ENCODE data around the gene TCP1. TPM values are rescaled to one million over a fixed set of nuclear protein-coding genes. Genes with fewer than 3 reads are reported as not detected.
A peak's percentile ranks its signal among the peaks of the same experiment; 100 is the strongest.

TCP1 gene
- 375 and 406 TPM in 2 replicates for total RNA-seq (2014; rRNA removed; shearing (Covaris generic))

DNA sequence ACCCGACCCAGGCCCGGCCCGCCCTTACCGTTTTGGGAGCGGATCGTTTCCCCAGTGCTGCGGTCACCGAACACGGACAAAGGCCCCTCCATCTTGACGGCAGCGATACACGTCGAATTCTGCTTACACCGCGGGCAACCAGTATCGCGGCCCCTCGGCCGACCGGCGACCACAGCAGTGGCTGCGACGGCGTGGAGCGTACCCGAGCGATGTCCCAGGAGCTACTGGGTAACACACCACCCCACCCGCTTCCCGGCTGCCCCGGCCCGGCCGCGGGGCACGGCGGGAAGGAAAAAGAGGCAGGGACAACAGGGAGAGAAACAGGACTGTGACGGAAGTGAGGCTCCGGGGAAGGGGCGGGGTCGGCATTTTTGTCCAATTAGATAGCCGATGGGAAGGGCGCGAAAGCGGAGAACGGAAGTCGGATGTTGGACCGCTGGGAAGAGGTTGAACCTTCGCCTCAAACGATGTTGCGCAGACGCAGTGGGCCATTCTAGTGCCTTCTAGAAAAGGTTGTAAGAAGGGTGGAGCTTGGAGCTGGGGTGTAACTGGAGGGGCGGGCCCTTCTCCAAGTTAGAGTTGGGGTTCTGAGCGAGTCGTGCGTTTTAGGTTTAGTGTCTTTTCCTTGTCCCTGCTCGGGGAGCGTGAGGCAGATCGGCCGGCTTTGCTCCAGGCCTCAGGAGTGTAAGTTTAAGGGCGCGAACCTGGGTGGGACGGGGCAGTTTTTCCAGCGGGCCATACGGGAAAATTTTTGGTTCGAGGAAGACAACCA, at the start of gene TCP1:
TSS of gene TCP1 (minus strand) at position 226 of the 772 bp plus-strand sequence. CDS start at position 92, 134 bp downstream.
- Histone ChIP-seq H3K4me3 (ENCODE audit: insufficient read depth, low read depth, low read length) (peak within 1 kb of the TSS; percentile 99), H3K27me3 (ENCODE audit: control insufficient read depth, insufficient read depth, low read length) (no peaks in the 10 kb centered on the region), H3K36me3 (replicated peaks; ENCODE audit: control insufficient read depth, insufficient read depth, low read length) (peaks cover 25% of the 10 kb centered on the region)
- peak; percentile 96 for DNase-seq

DNA sequence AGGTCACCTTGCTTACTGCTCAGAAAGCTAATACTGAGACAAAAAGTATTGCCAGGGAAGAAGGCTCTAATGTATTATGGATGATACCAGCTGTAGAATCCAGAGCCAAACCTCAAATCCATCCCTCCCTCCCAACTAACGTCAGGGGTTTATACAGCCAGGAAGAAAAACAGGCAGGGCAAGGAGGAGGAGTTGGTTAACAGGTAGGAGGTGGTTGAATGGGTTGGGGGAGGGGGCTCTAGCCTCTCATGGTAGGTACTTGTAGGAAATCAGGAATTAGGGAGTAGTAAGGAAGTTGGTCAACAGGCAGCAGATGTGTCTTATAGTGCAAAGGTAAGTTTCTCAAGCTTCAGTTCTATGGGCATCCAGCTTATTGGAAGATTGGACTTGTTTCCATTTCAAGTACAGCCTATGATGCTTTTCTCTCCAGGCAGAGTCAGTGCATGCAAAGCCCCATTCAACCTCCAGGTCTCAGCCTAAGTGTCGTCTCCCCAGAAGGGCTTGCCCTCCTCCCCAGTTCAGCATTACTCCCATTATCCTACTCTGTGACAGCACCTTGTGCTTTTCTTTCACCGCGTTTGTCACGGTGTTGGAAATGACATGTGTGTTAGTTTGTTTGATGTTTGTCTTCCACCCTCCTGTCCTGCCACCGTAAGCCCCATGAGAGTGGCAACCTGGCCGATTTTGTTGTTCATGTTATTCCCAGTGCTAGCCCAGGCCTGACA, 48.8 kb upstream of the TCP1 start:
- no peaks in the 10 kb centered on the region for H3K27me3 ChIP-seq (ENCODE audit: control insufficient read depth, insufficient read depth, low read length)
- no peak overlapping the region for H3K4me3 ChIP-seq (ENCODE audit: insufficient read depth, low read depth, low read length)
- DNase-seq = peak; percentile 77
- H3K36me3 ChIP-seq (replicated peaks; ENCODE audit: control insufficient read depth, insufficient read depth, low read length) = no peaks in the 10 kb centered on the region

DNA sequence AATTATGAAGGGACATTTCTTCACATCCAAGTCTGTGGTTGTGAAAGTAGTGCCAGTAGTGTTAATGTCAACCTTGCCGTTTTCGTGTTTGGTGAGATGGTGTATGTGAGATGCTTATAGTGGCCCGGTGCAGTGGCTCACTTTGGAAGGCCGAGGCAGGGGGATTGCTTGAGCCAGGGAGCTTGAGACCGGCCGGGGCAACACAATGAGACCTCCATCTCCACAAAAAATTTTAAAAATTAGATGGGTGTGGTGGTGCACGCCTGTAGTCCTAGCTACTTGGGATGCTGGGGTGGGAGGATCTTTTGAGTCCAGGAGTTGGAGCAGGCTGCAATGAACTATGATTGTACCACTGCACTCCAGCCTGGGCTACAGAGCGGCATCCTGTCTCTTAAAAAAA, 48.1 kb upstream of the TCP1 start:
- Histone ChIP-seq H3K27me3 (ENCODE audit: control insufficient read depth, insufficient read depth, low read length) (no peaks in the 10 kb centered on the region), H3K36me3 (replicated peaks; ENCODE audit: control insufficient read depth, insufficient read depth, low read length) (no peaks in the 10 kb centered on the region), H3K4me3 (ENCODE audit: insufficient read depth, low read depth, low read length) (no peak overlapping the region)
- DNase-seq = no peak

DNA sequence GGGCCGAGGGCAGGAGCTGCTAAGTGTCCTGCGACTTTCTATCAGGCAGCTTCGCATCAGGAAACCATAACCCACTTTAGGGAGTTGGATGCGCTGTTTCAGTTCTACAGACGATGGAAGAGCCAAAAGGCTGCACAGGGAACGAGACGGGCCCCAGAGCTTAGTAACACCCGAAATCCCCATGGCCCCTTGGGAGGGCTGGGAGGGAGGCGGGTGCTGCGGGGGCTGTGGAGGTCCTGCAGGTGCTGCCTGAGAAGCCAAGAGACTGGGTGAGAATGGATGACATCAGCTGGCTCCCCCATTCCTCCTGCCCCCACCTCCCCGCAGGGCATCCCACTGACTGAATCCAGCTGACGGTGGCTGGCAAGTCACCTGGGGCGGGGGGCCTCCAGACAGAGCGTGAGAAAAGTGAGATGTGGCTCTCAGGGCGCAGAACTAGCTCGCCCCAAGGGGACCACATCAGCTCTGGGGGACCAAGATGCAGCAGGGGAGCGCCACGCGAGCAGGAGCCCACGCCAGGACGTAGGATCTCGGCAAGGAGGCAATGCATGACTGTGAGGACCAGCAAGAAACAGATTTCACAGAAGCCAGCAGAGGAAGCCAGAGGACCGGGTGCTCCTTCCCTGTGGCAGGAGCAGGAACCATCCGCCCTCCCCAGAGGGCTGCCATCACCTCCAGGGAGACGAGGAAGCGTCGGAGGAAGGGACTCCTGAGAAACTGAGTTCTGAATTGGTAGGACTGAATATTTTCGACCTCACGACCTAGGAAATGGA, 47.5 kb upstream of the TCP1 start:
- Histone ChIP-seq H3K36me3 (replicated peaks; ENCODE audit: control insufficient read depth, insufficient read depth, low read length) (no peaks in the 10 kb centered on the region), H3K27me3 (ENCODE audit: control insufficient read depth, insufficient read depth, low read length) (no peaks in the 10 kb centered on the region), H3K4me3 (ENCODE audit: insufficient read depth, low read depth, low read length) (no peak overlapping the region)
- DNase-seq = peak; percentile 50

DNA sequence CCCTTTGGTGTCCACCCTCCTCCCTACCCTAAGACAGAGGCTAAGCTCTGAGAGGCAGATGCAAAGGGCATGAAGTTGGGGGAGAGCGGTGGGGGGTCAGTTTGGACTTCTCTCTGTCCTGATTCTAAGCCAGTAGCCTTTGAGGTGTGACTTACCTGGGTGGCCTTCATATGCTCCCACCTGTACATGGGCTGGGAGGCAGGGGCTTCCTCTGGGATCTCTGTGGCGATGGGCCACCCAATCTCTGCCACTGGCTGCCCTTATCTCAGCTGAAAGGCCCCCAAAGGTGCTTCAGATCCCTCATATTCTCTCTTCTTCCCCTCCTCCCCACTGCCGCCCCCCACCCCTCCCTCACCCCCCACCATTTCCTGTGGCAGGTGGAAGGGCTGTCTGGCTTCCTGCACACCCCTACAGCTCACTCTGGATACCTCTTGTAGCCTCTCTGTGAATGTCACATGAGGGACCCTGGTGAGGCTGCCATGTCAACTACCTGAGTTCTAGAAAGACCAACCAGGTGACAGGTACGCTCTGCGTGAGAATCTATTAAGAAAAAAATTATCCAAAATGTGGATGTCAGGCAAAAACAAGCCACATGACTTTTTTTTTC, 44.7 kb upstream of the TCP1 start:
- H3K4me3 ChIP-seq (ENCODE audit: insufficient read depth, low read depth, low read length) = no peak overlapping the region
- H3K27me3 ChIP-seq (ENCODE audit: control insufficient read depth, insufficient read depth, low read length) = no peaks in the 10 kb centered on the region
- DNase-seq = peak; percentile 25
- no peaks in the 10 kb centered on the region for H3K36me3 ChIP-seq (replicated peaks; ENCODE audit: control insufficient read depth, insufficient read depth, low read length)

DNA sequence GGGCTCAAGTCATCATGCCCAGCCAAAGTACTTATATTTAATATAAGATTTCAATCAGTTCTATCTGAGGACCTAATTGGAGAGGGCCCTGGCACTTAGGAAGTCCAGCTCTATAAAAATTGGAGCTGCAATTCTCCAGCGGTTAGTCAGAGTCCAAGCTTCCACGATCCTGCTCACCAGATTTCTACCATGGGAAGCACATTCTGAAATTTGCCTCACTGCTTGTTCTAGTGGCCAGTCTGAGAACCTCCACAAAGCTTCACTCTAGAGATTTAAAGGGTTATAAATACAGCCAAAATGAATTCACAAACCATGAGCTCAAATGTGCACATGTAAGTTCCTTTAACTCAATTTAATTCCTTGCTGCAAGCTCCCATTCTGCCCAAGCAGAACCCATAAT, 44.2 kb upstream of the TCP1 start:
- H3K4me3 ChIP-seq (ENCODE audit: insufficient read depth, low read depth, low read length) = no peak overlapping the region
- H3K27me3 ChIP-seq (ENCODE audit: control insufficient read depth, insufficient read depth, low read length) = no peaks in the 10 kb centered on the region
- H3K36me3 ChIP-seq (replicated peaks; ENCODE audit: control insufficient read depth, insufficient read depth, low read length) = no peaks in the 10 kb centered on the region
- no peak for DNase-seq

DNA sequence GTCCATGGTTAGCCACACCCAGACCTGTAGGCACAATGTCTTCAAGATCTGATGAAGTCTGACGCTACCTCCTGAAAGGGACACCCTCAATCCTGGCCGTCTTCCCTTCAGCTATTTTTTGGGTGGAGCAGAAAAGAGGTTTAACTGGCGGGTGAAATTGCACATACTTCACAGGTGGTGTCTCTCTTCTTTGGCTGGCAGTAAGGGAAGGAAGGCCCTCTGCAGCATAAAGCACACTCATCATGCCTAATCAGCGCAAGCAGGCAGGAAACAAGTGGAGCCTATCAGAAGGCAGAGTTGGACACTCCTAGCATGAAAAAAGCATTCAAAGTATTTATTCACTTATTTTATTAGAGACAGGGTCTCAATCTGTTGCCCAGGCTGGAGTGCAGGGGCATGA, 43.5 kb upstream of the TCP1 start:
- Histone ChIP-seq H3K36me3 (replicated peaks; ENCODE audit: control insufficient read depth, insufficient read depth, low read length) (no peaks in the 10 kb centered on the region), H3K4me3 (ENCODE audit: insufficient read depth, low read depth, low read length) (no peak overlapping the region), H3K27me3 (ENCODE audit: control insufficient read depth, insufficient read depth, low read length) (no peaks in the 10 kb centered on the region)
- no peak for DNase-seq

DNA sequence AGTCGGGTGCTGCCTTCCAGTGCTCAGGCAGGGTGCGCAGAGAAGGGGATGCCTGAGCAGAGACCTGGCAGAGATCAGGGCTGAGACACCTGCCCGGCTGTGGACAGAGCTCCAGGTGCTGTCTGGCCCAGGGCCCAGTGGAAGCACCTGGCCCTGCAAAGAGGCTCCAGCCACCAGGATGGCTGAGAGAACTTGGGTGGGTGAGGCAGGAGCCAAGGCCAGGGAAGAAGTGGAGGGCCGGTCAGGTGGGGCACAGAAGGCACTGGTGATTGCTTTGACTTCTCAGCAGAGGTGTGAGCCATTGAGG, 41.9 kb upstream of the TCP1 start:
- no peaks in the 10 kb centered on the region for H3K27me3 ChIP-seq (ENCODE audit: control insufficient read depth, insufficient read depth, low read length)
- no peak for DNase-seq
- no peaks in the 10 kb centered on the region for H3K36me3 ChIP-seq (replicated peaks; ENCODE audit: control insufficient read depth, insufficient read depth, low read length)
- no peak overlapping the region for H3K4me3 ChIP-seq (ENCODE audit: insufficient read depth, low read depth, low read length)

DNA sequence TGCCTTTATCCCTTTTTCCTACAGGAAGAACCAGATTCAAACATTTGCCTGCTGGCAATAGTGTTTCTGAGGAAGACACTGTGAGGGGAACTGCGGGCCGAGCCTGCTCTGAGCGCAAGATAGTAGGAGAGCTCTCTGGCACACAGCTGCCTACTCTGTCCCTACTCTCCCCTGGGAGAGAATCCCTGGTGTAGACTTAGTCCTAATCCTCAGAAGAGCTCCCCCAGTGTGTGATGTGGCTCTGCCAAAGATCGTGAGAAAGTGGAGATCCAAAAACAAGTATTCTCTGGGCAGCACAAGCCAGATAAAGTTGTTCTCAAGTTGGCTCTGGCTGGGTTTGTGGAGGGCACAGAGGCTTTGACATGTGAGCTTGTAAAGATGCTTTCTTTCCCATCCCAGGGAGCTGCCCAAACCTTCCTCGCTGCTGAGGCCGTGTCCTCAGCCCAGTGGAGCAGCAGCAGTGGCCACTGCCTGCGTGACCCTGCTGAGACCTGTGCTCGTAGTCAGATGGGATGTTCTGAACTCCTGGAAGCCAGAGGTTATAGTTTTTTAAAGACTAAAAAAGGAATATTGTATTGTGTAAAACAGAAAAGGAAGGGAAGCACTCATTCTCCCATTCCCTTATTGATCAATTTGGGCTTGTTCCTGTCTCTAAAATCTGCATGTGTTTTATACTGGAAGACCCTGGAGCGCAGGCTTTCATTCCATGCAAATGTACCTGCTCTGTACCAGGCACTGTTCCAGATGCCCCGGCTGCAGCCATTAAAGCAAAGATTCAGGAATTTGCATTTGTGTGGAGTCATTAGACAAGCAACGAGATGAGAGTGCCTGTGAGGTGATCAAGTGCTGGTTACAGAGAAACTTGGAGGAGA, 41.3 kb upstream of the TCP1 start:
- Histone ChIP-seq H3K36me3 (replicated peaks; ENCODE audit: control insufficient read depth, insufficient read depth, low read length) (no peaks in the 10 kb centered on the region), H3K4me3 (ENCODE audit: insufficient read depth, low read depth, low read length) (no peak overlapping the region), H3K27me3 (ENCODE audit: control insufficient read depth, insufficient read depth, low read length) (no peaks in the 10 kb centered on the region)
- peak; percentile 48 for DNase-seq

DNA sequence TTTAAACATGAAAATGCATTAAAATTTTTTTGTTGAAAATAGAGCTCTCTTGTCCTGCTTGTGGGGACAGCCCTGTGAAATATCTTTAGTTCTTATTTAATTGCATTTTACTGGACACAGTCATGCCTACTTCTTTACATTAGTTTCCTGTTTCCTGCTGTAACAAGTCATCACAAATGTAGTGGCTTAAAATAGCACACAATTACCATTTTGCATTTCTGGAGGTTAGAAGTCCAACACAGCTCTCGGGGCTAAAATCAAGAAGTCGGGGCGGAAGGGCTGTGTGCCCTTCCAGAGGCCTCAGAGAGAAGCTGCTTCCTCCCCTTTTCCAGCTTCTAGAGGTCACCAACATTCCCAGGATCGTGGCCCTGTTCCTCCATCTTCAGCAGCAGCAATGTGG, 40.1 kb upstream of the TCP1 start:
- H3K36me3 ChIP-seq (replicated peaks; ENCODE audit: control insufficient read depth, insufficient read depth, low read length) = no peaks in the 10 kb centered on the region
- H3K4me3 ChIP-seq (ENCODE audit: insufficient read depth, low read depth, low read length) = no peak overlapping the region
- no peaks in the 10 kb centered on the region for H3K27me3 ChIP-seq (ENCODE audit: control insufficient read depth, insufficient read depth, low read length)
- DNase-seq = no peak

DNA sequence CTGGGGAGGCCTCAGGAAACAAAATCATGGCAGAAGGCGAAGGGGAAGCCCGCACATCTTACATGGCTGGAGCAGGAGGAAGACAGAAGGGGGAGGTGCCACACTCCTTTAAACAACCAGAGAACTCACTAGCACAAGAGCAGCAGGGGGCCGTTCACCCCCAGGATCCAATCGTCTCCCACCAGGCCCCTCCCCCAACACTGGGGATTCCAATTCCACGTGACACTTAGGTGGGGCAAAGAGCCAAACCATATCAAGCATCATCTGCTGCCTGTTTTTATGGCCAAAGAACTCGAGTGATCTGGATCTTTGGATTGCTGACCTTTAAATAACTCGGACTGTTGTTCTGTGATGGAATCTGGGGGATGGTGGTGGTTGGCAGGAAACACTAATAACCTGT, 38.7 kb upstream of the TCP1 start:
- DNase-seq = no peak
- Histone ChIP-seq H3K4me3 (ENCODE audit: insufficient read depth, low read depth, low read length) (no peak overlapping the region), H3K36me3 (replicated peaks; ENCODE audit: control insufficient read depth, insufficient read depth, low read length) (no peaks in the 10 kb centered on the region), H3K27me3 (ENCODE audit: control insufficient read depth, insufficient read depth, low read length) (no peaks in the 10 kb centered on the region)

DNA sequence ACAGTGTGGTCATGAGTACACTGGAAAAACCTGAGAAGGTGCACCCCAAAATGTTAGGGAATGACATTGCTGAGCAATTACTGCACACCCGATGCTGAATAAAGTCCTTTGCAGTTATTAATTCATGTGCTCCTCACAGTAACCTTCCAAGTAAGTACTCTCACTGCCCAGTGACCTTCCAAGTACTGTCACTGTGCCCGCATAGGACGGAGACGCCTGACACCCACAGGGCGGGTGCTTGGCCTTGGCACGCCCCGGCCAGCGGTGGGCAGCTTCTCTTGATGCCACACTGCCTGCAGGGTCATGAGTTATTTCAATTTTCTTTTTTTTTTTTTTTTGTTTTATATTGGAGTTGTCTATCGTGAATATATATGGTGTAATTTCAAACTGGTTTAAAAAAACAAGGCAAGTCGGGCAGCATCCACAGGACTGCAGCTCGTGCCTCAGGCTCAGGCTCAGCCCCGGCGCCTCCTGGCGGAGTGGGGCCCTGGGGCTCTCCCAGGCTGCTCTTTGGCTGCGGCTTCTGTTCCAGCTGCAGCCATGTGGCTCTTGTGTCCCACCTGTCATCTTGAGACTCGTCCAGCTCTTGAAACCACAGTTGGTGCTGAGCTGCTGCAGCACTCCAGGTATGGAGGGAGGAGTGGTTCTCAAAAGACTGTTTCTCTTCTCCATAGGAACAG, 37.7 kb upstream of the TCP1 start:
- no peak for DNase-seq
- H3K36me3 ChIP-seq (replicated peaks; ENCODE audit: control insufficient read depth, insufficient read depth, low read length) = no peaks in the 10 kb centered on the region
- no peaks in the 10 kb centered on the region for H3K27me3 ChIP-seq (ENCODE audit: control insufficient read depth, insufficient read depth, low read length)
- H3K4me3 ChIP-seq (ENCODE audit: insufficient read depth, low read depth, low read length) = no peak overlapping the region

DNA sequence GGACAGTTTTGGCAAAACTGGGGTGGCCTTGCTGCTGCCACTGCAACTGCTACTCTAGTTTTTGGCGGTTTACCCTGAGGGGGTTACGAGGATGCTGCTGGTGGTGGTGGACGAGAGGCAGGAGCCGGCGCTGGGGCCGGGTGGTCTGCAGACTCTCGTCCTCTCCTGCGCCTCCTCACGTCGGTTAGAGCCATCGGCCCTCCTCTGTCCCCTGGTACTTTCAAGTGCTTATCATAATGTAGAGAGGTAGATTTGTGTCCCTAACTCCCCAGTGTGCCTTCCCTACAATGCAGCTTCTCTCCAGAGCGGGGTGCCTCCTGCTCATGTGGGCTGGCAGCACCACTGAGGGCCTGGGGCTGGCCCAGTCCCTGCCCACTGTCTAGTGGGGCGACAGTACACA, 36.6 kb upstream of the TCP1 start:
- no peaks in the 10 kb centered on the region for H3K36me3 ChIP-seq (replicated peaks; ENCODE audit: control insufficient read depth, insufficient read depth, low read length)
- H3K27me3 ChIP-seq (ENCODE audit: control insufficient read depth, insufficient read depth, low read length) = no peaks in the 10 kb centered on the region
- no peak for DNase-seq
- no peak overlapping the region for H3K4me3 ChIP-seq (ENCODE audit: insufficient read depth, low read depth, low read length)
